HG03432 (cell line): ENCODE results near the gene HECW1.
"Not testable (repeated sequence)": the region's sequence is repeated elsewhere in the genome, so short reads cannot be mapped to it uniquely, and the experiment has no call there.

ENCODE experiments used
- ATAC-seq: cut with Tn5 transposase; IDR thresholded peaks from one replicate; pipeline ENCODE4 v1.9.1; 2021; ENCODE audit warnings: mild to moderate bottlenecking, moderate library complexity; ENCODE audit not compliant: unreplicated experiment

Gene HECW1

GRCh38 chr7:43560742-43561330 is 448.4 kb downstream of the HECW1 start:
- ATAC-seq: no peak

GRCh38 chr7:43562383-43562782 is 449.9 kb downstream of the HECW1 start:
- no peak for ATAC-seq

- ATAC-seq: no peak
These were observed 453.3 kb downstream of the HECW1 start for GRCh38 chr7:43565786-43566185.

GRCh38 chr7:43568529-43568928 is 456.1 kb downstream of the HECW1 start:
- ATAC-seq: no peak

GRCh38 chr7:43569424-43569823 is 457.0 kb downstream of the HECW1 start:
- peak; percentile 81 for ATAC-seq

- peak; percentile 74 for ATAC-seq
These were observed 458.4 kb downstream of the HECW1 start for GRCh38 chr7:43570688-43571365.

- peak; percentile 49 for ATAC-seq
These were observed 460.1 kb downstream of the HECW1 start for GRCh38 chr7:43572516-43573049.

GRCh38 chr7:43573832-43574231 is 461.4 kb downstream of the HECW1 start:
- not testable (repeated sequence) for ATAC-seq

- ATAC-seq: no peak
These were observed 463.1 kb downstream of the HECW1 start for GRCh38 chr7:43575506-43575905.

GRCh38 chr7:43576241-43576640 is 463.8 kb downstream of the HECW1 start:
- ATAC-seq: no peak

- peak; percentile 42 for ATAC-seq
These were observed 465.1 kb downstream of the HECW1 start for GRCh38 chr7:43577485-43577951.

GRCh38 chr7:43582503-43583423 is 470.3 kb downstream of the HECW1 start, which contains the start of gene STK17A:
TSS of gene STK17A (plus strand) at chr7:43583108. CDS start at chr7:43583244, 136 bp downstream.
- peak; percentile 74 for ATAC-seq

GRCh38 chr7:43583424-43584194 is 471.2 kb downstream of the HECW1 start:
- ATAC-seq: peak; percentile 19

- no peak for ATAC-seq
These were observed 471.7 kb downstream of the HECW1 start for GRCh38 chr7:43584195-43584586.

GRCh38 chr7:43584733-43585132 is 472.3 kb downstream of the HECW1 start:
- not testable (repeated sequence) for ATAC-seq

- ATAC-seq: no peak
These were observed 473.1 kb downstream of the HECW1 start for GRCh38 chr7:43585562-43585961.

GRCh38 chr7:43586251-43586900 is 473.9 kb downstream of the HECW1 start:
- no peak for ATAC-seq

- no peak for ATAC-seq
These were observed 476.2 kb downstream of the HECW1 start for GRCh38 chr7:43588477-43589132.

- ATAC-seq: no peak
These were observed 476.7 kb downstream of the HECW1 start for GRCh38 chr7:43589133-43589478.
